ENCODE measurements around the gene TMPO.
"Not testable (repeated sequence)": the region's sequence is repeated elsewhere in the genome, so short reads cannot be mapped to it uniquely, and the experiment has no call there.

TMPO gene, protein sequence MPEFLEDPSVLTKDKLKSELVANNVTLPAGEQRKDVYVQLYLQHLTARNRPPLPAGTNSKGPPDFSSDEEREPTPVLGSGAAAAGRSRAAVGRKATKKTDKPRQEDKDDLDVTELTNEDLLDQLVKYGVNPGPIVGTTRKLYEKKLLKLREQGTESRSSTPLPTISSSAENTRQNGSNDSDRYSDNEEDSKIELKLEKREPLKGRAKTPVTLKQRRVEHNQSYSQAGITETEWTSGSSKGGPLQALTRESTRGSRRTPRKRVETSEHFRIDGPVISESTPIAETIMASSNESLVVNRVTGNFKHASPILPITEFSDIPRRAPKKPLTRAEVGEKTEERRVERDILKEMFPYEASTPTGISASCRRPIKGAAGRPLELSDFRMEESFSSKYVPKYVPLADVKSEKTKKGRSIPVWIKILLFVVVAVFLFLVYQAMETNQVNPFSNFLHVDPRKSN

DNA sequence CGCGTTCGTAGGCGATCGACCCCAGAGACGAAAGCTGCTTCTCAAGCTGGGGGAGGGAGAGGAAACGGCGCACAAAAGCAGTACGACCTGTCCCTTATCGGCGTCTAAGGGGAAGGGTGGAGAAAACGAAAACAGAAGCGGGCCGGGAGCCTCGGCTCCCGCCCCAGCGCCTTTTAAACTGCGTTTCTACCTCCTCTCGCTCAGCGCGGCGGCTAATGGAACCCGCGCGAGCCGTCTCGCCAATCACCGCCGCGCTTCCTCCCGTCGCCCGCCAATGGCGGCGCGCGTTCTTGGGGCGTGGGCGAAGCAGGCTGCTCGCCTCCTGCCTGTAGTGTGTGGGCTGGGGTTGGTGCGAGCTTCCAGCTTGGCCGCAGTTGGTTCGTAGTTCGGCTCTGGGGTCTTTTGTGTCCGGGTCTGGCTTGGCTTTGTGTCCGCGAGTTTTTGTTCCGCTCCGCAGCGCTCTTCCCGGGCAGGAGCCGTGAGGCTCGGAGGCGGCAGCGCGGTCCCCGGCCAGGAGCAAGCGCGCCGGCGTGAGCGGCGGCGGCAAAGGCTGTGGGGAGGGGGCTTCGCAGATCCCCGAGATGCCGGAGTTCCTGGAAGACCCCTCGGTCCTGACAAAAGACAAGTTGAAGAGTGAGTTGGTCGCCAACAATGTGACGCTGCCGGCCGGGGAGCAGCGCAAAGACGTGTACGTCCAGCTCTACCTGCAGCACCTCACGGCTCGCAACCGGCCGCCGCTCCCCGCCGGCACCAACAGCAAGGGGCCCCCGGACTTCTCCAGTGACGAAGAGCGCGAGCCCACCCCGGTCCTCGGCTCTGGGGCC, at the start of gene TMPO:
Gene TMPO (plus strand): TSS at position 304 of the 824 bp plus-strand sequence. CDS start 278 bp downstream, at position 582.
- DNase-seq, result peak; percentile 96 to 97

DNA sequence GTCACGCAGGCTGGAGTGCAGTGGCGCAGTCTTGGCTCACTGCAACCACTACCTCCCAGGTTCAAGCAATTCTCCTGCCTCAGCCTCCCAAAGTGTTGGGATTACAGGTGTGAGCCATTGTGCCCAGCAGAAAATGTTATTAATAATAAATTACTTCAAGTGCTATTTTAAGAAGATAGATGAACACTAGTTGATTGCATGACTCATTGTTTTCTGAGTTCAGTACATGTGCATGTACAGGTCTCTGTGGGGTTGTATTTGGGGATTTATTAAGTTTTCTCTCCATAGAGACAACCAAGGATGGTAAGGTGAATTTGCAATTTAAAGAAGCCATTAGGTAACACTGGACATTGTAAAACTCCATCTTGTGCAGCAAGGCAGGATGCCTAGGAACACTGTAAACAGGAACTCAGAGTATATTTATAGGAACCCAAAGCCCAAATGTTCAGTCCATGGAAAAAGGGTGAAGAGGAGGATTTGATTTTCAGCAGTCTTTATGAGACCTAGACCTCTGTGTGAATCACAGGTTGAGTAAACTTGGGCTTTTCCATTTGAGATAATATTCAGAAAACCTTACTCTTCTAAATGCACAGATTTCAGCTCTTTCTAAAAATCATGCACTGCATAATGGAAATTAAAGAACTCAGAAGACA, 49.3 kb upstream of the TMPO start:
- no peak for DNase-seq

GRCh38 chr12:98466640-98467400, 48.6 kb upstream of the TMPO start:
- no peak for DNase-seq

DNA sequence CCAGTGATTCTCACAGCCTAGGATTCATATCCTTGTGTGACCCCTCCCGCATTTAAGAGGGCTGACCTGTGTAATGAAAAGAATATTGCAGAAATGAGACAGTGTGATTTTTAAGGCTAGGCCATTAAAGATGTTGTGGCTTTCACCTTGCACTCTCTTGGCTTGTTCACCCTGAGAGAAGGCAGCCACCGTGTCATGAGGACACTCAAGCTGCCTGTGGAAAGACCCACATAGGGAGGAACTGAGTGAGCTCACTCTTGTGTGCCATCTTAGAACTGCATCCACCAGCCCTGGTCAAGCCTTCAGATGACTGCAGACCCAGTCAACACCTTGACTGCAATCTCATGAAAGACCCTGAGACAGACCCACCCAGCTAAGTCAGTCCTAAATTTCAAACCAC, 46.3 kb upstream of the TMPO start:
- no peak for DNase-seq

- no peak for DNase-seq
These were observed 44.8 kb upstream of the TMPO start for GRCh38 chr12:98470469-98471082.

DNA sequence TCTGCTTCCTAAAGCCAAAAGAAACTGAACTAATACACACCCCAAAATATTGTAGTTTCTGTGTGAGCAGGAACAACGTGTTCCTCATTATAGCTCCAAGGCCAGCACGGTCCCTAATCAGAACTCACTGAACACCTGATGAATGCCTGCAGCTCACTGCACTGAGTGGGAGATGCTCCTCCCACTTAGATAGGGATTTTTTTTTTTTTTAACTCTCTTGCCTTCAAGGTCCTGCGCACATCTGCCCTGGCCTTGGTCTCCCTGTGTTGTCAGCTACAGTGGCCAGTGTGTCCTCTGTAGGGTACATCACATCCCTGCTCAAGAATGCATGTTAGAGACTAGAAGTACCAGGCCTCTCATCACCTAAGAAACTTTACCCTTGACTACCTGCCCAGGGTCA, 44.3 kb upstream of the TMPO start:
- no peak for DNase-seq

DNA sequence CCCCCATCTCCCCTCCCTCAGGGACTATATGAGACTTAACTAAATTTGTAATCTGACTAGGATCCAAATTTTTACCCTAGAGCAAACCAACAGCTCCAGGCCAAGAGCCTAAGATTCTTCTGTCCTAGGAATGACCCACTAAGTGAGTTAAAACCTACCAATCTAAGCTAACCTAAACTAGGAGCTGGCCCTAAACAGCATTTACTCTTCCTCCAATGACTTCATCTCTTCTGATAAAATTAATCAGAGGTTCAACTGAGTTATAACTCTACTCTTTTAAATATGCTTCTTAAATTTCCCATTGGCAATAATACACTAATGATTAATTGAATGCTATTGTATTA, 39.9 kb upstream of the TMPO start:
- DNase-seq, result no peak

DNA sequence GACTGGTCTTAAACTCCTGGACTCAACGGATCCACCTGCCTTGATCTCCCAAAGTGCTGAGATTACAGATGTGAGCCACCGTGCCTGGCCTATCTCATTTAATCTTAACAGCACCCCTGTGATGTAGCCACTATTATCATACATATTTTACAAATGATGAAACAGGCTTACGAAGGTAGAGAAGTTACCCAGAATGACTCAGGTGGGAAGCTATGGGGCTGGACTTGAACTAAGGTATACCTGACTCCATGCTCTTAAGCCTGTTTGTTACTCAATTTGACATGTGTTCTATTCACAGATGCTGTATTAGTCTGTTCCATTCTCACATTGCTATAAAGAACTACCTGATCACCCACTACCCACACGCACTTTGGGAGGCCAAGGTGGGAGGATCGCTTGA, 36.8 kb upstream of the TMPO start:
- DNase-seq, result no peak

DNA sequence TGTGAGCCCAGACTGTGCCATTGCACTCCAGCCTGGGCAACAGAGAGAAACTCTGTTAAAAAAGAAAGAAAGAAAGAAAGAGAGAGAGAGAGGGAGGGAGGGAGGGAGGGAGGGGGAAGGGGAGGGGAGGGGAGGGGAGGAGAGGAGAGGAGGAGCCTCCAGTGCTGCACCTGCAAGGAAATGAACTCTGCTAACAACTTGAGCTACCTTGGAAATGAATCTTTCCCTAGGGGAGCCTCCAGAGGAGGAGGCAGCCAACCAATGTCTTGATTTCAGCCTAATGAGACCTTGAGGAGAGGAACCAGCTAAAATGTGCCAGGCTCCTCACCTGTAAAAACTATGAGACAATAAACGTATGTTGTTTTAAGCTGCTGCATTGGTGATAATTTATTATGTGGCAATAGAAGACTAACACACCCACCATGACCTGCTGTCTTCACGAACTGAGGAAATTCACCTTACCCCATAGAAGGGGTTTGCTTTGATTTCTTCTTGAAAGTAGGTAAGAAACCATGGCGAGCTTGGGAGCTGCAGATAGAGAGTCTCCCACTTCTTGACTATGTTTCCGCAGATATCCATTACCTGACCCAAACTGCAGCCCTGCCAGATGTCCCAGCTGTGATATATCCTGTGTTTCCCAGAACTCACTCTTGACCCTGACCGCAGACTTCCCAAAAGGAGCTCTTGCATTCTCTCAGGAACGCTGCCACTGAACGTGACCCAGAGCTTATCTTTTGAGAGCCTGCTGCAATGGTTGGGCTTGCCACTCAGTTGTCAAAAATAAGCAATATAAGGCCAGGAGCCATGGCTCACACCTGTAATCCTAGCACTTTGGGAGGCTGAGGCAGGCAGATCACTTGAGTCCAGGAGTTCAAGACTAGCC, 31.5 kb upstream of the TMPO start:
- DNase-seq, result no peak

DNA sequence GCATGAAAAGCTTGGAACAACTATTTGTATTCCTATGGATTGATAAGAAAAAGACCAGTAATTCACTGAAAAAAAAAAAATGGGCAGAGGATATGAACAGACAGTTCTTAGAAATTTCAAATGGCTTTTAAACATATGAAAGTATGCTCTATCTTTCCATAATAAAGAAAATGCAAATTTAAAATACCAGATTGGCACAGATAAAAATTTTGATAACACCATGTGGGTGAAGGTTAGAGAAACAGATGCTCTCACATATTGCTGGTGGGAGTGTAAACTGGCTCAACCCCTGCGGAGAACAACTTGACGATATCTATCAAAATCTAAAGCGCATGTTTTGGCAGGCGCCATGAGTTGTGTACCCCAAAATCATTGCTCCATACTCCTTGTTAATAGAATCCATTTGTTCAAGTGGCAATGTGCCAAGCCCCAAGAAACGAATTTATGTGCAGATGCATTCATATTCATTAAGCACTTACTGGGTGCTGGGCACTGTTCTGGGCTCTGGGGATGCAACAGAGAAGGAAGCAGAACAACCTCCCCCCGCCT, 29.5 kb upstream of the TMPO start:
- DNase-seq, result no peak

DNA sequence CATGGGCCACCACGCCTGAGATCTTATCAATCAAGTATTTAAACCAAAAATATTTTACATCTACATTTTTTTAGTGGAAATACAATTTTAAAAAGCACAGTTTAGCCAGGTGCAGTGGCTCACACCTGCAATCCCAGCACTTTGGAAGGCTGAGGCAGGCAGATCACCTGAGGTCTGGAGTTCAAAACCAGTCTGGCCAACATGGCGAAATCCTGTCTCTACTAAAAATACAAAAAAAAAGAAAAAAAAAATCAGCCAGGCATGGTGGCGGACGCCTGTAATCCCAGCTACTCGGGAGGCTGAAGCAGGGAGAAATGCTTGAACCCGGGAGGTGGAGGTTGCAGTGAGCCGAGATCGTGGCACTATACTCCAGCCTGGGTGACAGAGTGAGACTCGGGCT, 27.0 kb upstream of the TMPO start:
- DNase-seq, result not testable (repeated sequence)

GRCh38 chr12:98489176-98489575, 26.2 kb upstream of the TMPO start:
- no peak for DNase-seq

GRCh38 chr12:98490501-98491453, 24.6 kb upstream of the TMPO start:
- peak; percentile 84 to 87 for DNase-seq

- DNase-seq, result no peak
These were observed 22.7 kb upstream of the TMPO start for GRCh38 chr12:98492580-98493140.

- DNase-seq, result not testable (repeated sequence)
These were observed 14.1 kb upstream of the TMPO start for GRCh38 chr12:98501266-98501629.

GRCh38 chr12:98503342-98503591, 12.1 kb upstream of the TMPO start:
- DNase-seq, result peak; percentile 89 to 92

GRCh38 chr12:98503592-98504367, 11.6 kb upstream of the TMPO start:
- DNase-seq, result peak; percentile 94 to 95

DNA sequence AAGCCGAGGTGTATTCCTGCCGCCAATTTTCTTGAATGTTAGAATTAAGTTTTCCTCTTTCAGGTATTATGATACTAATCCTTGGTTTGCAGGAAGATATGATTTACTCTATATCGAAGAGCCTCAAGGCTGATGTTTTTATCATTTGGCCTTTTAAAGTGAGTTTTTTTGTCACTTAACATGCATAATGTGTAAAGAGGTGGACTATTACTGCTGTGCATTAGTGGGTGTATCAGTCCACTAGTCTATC, 11.1 kb upstream of the TMPO start:
- no peak for DNase-seq

DNA sequence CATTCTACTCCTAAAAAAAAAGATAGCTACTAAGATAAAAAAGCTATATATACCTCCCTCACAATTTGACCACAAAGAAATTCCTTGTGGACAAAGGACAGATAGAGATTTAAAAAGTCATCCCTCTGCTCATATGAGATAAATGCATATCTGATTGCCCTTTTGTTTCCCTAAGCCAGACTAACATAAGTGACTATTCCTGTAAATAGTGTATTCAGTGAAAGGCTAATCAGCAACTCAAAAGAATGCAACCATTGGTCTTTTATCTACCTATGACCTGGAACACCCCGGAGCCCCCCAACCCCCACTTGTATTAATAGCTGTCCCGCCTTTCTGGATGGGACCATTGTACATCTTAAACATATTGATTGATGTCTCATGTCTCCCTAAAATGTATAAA, 6.3 kb upstream of the TMPO start:
- DNase-seq, result no peak
